GM12892 (cell line): ENCODE measurements around the gene CHL1.
"Not testable (repeated sequence)": the region's sequence is repeated elsewhere in the genome, so short reads cannot be mapped to it uniquely, and the experiment has no call there.

Source experiments
- DNase-seq: peaks from one replicate; pipeline ENCODE4 v3.0.0; 2011; ENCODE audit not compliant: insufficient read length
- FAIRE-seq: peaks from 2 replicates; lab custom pipeline; 2011; peaks lifted over from hg19 to GRCh38; lab: Jason Lieb, UNC
- POLR2A ChIP-seq: IDR thresholded peaks from 2 replicates; pipeline ENCODE4 v1.6.1; 2011; ENCODE audit warnings: low read depth, low read length, control low read depth
- POLR2AphosphoS5 ChIP-seq: IDR thresholded peaks from 2 replicates; pipeline ENCODE4 v1.6.1; 2011; ENCODE audit warnings: low read depth, low read length, control low read depth
- TAF1 ChIP-seq: IDR thresholded peaks from 2 replicates; pipeline ENCODE4 v1.6.1; 2011; ENCODE audit warnings: low read depth, mild to moderate bottlenecking, control low read depth, low read length, borderline replicate concordance

Gene CHL1

DNA sequence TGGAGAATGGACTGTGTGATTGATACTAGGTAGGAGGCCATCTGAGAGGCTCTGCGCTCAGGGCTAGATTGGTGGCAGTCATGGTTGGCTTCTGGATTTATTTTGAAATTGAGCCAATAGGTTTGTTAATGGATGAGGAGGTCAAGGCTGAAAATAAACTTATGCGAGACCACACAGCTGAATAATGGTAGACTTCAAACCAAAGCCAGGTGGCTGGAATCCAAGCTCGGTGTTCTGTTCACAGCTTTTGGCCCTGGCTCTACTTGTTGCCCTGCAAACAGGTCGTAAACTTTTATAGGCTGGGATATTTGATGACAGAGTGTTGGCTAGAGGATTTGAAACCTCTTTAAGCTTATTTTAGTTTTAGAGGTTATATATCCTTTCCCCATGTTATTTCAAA lies 160.4 kb downstream of the CHL1 start:
- no peak for FAIRE-seq
- TF ChIP-seq POLR2AphosphoS5: no peak
- no peak for TF ChIP-seq POLR2A
- TF ChIP-seq TAF1: no peak
- DNase-seq: no peak

DNA sequence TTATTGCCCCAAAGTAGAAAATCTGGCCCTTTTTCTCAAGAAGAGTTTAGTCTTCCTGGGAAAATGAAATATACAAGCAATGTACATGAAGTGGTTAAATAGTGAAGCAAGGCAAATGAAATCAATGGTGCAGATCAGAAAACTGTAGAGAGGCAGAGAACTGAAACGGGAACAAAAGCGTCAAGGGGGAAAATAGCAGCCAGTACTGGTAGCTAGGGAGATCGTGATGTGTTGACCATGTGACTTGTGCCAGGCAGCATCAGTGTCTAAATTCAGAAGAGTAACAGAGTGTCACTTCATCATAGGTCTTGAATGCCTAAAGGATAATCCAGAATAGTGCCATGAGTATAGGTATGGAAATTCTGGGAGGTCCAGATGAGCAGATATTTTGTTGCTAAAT lies 163.1 kb downstream of the CHL1 start:
- TF ChIP-seq TAF1 (no peak), POLR2AphosphoS5 (no peak), POLR2A (no peak)
- DNase-seq (no peak), FAIRE-seq (no peak)

DNA sequence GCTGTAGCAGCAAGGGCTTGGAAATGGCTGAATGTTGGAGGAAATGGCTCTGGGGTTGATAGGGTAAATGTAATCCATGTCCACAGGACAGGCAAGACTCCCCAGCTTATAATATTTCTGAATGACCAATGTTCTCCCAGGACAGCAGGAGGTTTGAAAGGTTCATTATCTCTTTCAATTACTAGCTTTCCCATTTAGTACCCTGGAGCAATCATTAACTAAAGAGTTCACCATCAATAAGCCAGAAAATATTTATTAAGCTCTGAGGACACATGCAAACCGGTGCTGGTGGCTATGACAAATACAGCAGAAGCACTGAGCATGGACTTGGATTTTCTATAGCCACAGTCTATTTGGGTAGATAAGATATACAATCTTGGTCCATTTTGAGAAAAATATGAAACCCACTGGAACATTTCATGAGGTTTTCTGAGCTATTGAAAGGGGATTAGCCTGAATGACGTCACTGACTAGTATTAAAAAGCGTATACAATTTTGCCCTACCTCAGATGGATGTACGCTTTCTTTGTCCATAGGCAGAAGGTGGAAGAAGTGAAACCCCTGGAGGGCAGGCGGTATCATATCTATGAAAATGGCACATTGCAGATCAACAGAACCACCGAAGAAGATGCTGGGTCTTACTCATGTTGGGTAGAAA lies 166.2 kb downstream of the CHL1 start:
- no peak for DNase-seq
- FAIRE-seq: no peak
- TF ChIP-seq POLR2AphosphoS5 (no peak), POLR2A (no peak), TAF1 (no peak)

DNA sequence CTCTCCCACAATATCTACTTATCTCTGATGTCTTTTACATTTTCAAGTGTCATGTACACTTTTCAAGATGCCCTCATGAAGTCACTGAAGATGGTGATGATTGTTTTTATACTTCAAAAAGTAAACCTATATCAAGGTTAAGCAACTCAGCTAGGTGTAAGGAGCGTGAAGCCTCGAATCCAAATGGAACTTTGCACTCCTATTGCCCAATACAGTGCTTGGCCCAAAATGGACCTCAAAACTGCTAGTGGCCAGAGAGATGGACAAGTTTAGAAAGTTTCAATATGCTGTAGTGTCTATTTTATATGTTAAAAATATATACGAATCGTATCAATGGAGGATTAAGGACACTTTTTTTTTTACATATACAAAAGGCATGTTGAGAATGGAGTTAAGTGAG lies 167.7 kb downstream of the CHL1 start:
- FAIRE-seq: no peak

DNA sequence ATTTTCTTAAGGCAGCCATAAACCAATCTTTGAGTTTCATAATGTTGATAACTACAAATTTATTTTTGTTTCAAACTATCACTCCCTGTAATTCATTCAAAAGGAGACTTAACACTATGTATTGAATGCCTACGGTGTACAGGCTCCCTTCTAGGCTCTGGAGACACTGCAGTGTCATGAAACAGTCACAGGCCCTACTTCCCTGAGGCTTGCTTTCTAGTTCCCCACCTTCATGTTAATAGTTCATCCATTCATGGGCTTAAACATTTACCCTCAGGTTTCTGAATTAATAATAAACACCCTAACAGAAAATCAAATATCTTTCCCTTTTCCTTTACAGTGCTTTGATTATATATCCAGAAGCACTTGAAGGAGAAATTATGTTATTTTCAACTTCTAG lies 168.7 kb downstream of the CHL1 start:
- FAIRE-seq (no peak), DNase-seq (no peak)
- TF ChIP-seq POLR2AphosphoS5: no peak
- no peak for TF ChIP-seq TAF1
- TF ChIP-seq POLR2A: no peak

More for the DNA sequence above, 167.7 kb downstream of the CHL1 start:
- DNase-seq: no peak
- TF ChIP-seq POLR2A: no peak
- no peak for TF ChIP-seq POLR2AphosphoS5
- TF ChIP-seq TAF1: no peak

DNA sequence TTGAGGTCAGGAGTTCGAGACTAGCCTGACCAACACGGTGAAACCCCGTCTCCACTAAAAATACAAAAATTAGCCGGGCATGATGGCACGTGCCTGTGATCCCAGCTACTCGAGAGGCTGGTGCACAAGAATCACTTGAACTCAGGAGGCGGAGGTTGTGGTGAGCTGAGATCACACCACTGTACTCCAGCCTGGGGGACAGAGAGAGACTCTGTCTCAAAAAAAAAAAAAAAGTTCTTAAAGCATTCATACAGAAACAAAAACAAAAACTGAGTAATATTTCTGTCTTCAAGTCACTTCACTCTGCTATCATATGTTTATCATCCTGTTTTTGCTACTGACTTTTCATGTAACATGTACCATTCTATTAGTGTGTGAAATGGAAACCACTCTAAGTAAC lies 169.7 kb downstream of the CHL1 start:
- not testable (repeated sequence) for DNase-seq, FAIRE-seq

DNA sequence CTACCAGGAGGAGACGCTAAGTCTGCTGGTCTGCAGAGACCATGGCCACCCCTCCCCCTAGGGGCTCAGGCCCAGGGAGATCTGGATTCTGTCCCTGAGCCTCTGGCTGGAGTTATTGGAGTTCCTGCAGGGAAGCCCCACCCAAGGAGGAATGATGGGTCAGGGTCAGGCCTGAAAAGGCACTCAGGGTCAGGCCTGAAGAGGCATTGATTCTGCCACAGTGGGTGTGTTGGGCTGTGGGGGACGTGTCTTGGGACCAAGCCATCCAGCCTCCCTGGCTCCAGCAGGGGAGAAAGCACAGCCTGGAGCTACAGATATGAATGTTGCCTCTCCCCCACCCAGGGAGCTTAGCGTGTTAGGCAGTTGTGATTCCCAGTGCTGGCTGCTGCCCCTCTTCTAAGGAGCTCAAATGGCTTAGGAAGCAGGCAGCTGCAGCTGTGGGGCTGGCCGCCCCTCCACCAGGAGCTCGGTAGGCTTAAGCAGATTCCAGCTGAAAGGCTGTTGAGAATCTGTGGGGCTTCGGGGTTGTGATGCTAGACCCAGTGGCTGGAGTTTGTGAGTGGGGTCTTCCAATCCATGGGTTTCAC lies 176.7 kb downstream of the CHL1 start:
- TF ChIP-seq POLR2AphosphoS5: no peak
- no peak for TF ChIP-seq POLR2A
- no peak for TF ChIP-seq TAF1
- DNase-seq: no peak
- FAIRE-seq: no peak

DNA sequence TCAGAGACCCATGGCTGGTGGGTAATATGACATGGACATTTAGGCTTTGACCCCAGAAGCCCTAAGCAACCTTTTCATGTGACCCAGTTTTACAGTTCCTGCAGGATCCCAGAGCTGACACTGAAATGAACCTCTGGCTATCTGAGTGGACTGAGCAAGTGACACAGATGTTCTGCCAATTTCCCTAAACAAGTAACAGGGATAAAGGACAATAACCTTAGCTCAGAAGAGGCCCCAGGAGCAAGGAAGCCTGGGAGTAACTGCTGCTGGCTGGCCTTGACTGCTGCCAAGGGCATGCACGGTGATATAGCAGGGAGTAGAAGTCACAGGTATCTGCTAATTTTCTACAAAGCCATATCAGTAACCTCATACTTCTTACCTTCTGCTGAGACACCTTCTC lies 177.9 kb downstream of the CHL1 start:
- TF ChIP-seq TAF1 (no peak), POLR2A (no peak), POLR2AphosphoS5 (no peak)
- no peak for FAIRE-seq

DNA sequence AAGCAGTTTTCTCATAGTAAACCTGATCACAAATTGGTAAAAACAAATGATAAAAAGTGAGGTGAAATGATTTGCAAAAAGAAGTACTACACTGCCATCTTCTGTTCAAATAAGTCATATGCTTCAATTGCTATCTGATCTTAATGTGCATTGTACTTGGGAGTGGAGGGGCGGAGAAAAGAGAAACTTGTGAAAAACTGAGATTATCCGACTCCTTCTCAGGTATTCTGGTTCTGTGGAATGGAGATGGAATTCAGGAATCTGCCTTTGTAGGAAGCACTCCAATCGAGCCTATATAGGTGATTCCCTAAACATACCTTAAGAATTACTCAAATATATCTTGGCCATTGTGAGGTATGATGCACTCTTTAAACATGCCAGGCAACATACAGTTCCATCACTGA lies 180.6 kb downstream of the CHL1 start:
- DNase-seq: no peak
- no peak for FAIRE-seq
- TF ChIP-seq TAF1: no peak
- no peak for TF ChIP-seq POLR2A
- TF ChIP-seq POLR2AphosphoS5: no peak

More for the DNA sequence above, 177.9 kb downstream of the CHL1 start:
- no peak for DNase-seq

DNA sequence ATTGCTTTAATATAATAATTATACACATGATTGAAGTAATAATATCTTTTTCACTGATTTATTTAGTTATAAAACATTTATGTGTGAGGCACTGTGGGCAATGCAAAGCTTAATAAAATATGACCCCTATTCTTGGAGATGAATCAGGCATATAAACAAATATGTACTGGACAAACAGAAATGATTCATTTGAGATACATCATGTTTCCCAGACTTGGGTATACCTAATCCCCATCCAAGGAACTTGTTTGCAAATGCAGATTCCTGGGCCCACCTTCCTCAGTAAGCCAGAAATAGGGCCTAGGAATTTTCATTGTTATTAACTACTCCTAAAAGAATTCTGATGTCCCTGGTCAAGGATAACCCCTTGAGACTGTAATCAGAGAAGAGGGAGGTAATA lies 184.2 kb downstream of the CHL1 start:
- FAIRE-seq: no peak
- no peak for TF ChIP-seq POLR2AphosphoS5
- TF ChIP-seq TAF1: no peak
- no peak for TF ChIP-seq POLR2A
- DNase-seq: no peak

DNA sequence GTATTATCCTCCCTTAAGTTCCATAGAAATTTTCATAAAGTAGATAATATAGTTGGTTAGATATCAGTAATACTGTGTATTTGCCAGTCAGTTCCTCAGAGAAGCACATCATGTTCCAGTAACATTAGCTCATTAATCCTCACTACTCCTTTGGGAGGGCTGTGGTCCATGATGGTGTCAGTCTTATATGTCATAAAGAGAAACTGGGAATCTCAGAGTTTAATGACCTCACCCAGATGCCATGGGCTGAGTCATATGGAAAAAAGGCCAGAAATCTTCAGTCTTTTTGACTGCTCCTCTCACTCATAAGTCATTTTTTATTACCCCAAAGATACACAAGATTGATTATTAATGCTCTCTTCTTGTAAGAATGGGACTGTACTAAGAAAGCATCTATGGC lies 188.6 kb downstream of the CHL1 start:
- FAIRE-seq (no peak), DNase-seq (no peak)
- TF ChIP-seq TAF1 (no peak), POLR2A (no peak), POLR2AphosphoS5 (no peak)

DNA sequence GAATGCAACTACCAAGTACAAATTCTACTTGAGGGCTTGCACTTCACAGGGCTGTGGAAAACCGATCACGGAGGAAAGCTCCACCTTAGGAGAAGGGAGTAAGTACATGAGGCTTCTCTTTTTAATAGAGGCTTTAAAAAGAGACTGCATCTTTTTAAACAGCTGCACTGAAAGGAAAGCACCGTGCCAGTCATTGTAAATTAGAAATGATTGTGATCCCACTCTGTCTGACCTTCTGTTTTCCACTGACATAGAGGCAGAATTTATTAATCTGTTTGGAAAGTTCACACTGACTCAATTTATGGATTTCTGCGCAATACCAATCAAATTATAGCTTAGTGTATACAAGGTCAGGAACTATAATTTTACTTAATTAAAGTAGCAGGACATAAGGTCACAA lies 198.2 kb downstream of the CHL1 start:
- DNase-seq: no peak
- TF ChIP-seq POLR2AphosphoS5: no peak
- TF ChIP-seq TAF1: no peak
- TF ChIP-seq POLR2A: no peak
- FAIRE-seq: no peak
